Measurements from ENCODE around the gene KBTBD3.

The KBTBD3 gene

GRCh38 chr11:106030609-106031008 is 46.5 kb downstream of the KBTBD3 start:
- TF ChIP-seq CTCF (IDR thresholded peaks at IDR 0.05), result no peak

- TF ChIP-seq CTCF (IDR thresholded peaks at IDR 0.05), result no peak
These were observed 54.3 kb downstream of the KBTBD3 start for GRCh38 chr11:106022795-106023275.

GRCh38 chr11:106021967-106022794 is 55.0 kb downstream of the KBTBD3 start, which contains the start of gene MSANTD4:
TSS of gene MSANTD4 (minus strand) at chr11:106022240. CDS start at chr11:106010917, 11,323 bp downstream.
- no peak for TF ChIP-seq CTCF (IDR thresholded peaks at IDR 0.05)

- no peak for TF ChIP-seq CTCF (IDR thresholded peaks at IDR 0.05)
These were observed 55.8 kb downstream of the KBTBD3 start for GRCh38 chr11:106021181-106021966.

GRCh38 chr11:106017093-106017492 is 60.1 kb downstream of the KBTBD3 start:
- no peak for TF ChIP-seq CTCF (IDR thresholded peaks at IDR 0.05)

GRCh38 chr11:106015066-106015465 is 62.1 kb downstream of the KBTBD3 start:
- TF ChIP-seq CTCF (IDR thresholded peaks at IDR 0.05), result no peak

- TF ChIP-seq CTCF (IDR thresholded peaks at IDR 0.05), result no peak
These were observed 62.5 kb downstream of the KBTBD3 start for GRCh38 chr11:106014620-106015019.
